Panc1 (cell line): ENCODE results near the gene M6PR.

ENCODE experiments used
- CTCF ChIP-seq: fragments of 450-650 bp; IDR thresholded peaks from 2 replicates; pipeline ENCODE4 v1.5.1; 2017; ENCODE audit warnings: mild to moderate bottlenecking
- POLR2AphosphoS5 ChIP-seq: IDR thresholded peaks from 2 replicates; pipeline ENCODE4 v1.6.1; 2012; ENCODE audit warnings: mild to moderate bottlenecking, low read depth, low read length, moderate library complexity
- REST ChIP-seq, 2 experiments: IDR thresholded peaks; 2 replicates each; pipeline ENCODE4 v1.6.1; 2011 to 2012; ENCODE audit warnings: low read depth in 2 of 2, control low read depth in 1 of 2, low read length in 1 of 2, mild to moderate bottlenecking in 1 of 2, moderate library complexity in 1 of 2; ENCODE audit not compliant: insufficient read depth in 1 of 2
- SIN3A ChIP-seq: IDR thresholded peaks from 2 replicates; pipeline ENCODE4 v1.6.1; 2012; ENCODE audit warnings: low read depth, mild to moderate bottlenecking, low read length, moderate library complexity, borderline replicate concordance; ENCODE audit not compliant: insufficient read depth
- TCF7L2 ChIP-seq: IDR thresholded peaks from 2 replicates; pipeline ENCODE4 v1.6.1; 2011; ENCODE audit warnings: mild to moderate bottlenecking, low read depth, low read length, inconsistent platforms

GRCh38 chr12:8946733-8947132 is 2.7 kb downstream of the M6PR start:
- TF ChIP-seq CTCF (no peak), TCF7L2 (no peak), POLR2AphosphoS5 (no peak), REST (IDR thresholded peaks at IDR 0.05; ENCODE audit: insufficient read depth in 1 of 2, low read depth in 2 of 2, low read length in 1 of 2) (no peak), SIN3A (no peak)
